GM12874 (cell line): ENCODE results near the gene TNRC18.

ENCODE experiments used
- CTCF ChIP-seq: IDR thresholded peaks from 2 replicates; pipeline ENCODE4 v1.5.1; 2011; ENCODE audit warnings: low read depth, mild to moderate bottlenecking, control low read depth, low read length, moderate library complexity; ENCODE audit not compliant: insufficient read depth

The TNRC18 gene

DNA sequence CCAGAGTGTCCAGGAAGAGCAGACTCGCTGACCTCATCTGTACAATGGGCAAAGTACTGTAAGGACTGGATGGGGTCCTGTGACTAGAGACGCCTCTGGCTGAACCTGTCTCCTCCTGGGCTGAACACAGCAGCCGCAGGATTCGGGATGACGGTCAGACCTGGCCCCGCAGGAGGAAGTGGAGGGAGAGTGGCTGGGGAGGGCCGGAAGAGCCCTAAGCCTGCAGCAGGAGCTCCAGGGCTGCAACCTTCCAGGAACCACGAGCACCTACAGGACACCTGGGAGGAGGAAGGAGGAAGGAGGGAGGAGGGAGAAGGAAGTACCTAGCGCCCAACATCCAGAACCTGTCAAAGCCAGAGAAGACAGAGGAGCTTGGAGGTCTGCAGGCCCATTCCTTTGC is 30.3 kb downstream of the TNRC18 start:
- no peak for TF ChIP-seq CTCF

GRCh38 chr7:5390918-5391317 is 32.7 kb downstream of the TNRC18 start:
- no peak for TF ChIP-seq CTCF

DNA sequence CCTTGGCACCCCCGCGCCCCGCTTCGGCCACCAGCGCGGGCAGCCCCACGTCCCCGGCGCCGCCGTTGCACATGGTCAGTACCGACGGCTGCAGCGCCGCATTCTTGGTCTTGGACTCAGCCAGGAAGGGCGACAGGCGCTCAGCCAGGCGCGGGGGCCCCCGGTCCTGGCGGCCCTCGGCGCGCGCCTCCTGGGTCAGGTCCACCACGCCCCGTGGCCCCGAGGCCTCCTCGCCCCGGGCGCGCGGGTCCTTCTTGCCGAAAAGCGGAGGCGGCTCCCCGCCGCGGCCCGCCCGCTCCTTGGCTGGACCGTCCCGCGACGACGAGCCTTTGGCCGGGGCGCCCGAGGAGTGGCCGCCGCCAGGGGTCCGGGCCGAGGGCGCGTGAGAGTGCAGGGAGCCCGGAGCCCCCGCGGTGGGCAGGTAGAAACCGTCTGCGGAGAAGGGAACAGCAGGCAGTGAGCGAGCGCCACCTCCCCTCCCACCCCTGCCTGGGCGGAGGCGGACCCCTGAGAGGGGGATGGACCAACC is 34.7 kb downstream of the TNRC18 start:
- TF ChIP-seq CTCF, result no peak

GRCh38 chr7:5388273-5388901 is 35.2 kb downstream of the TNRC18 start:
- TF ChIP-seq CTCF, result no peak

DNA sequence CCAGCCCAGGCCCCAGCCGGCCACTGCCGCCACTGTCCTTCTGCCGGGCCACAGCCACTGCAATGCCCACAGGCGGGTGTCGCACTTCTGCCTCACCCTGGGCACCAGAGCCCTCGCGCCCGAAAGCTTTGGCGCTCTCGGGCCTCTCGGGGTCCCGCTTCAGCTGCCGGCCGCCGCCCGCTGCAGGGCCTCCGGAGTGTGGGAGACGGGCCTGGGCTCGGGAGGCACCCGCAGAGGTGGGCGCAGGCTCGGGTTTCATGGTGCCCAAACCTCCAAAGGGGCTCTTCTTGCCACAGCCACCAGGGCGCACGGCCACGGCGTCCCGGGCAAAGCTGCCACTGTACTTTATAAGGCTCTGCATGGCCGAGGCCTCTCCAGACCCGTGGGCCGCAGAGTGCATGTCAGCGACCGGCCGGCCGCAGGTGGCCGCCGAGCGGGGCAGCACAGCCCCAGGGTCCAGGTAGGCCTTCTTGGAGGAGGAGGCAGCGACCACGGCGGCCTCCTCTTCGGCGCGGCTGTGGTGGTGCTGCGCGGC is 35.9 kb downstream of the TNRC18 start:
- no peak for TF ChIP-seq CTCF

- TF ChIP-seq CTCF, result no peak
Observed at GRCh38 chr7:5384618-5385017, 39.0 kb downstream of the TNRC18 start.

DNA sequence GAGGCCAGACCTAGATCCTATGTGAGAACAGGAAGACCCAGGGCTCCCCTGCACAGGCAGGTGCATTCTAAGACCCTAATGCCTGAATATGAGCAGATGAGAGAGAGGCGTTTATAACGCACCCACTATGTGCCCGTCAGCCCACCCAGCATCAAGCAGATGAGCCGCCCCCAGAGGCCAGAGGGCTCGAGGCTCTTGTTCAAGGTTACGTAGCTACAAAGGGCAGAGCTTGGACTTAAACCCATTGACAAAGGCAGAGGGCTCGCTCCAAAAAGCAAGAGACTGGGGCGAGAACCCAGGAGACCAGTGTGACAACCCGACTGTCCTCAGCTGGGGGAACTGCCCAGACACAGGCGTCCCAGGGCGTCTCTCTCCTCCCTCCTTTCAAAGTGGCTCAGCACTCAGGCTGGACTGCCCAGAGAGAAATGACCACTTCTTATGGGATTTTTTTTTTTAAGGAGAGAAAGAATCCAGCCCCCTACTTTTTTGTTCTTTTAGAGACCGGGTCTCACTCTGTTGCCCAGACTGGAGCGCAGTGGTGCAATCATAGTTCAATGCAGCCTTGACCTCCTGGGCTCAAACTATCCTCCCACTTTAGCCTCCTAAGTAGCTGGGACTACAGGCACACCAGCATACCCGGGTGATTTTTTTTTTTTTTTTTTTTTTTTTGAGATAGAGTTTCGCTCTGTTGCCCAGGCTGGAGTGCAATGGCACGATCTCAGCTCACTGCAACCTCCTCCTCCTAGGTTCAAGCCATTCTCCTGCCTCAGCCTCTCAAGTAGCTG is 40.1 kb downstream of the TNRC18 start:
- no peak for TF ChIP-seq CTCF
